ENCODE measurements around the gene OR5B2.
"Not testable (repeated sequence)": the region's sequence is repeated elsewhere in the genome, so short reads cannot be mapped to it uniquely, and the experiment has no call there.

OR5B2 gene

DNA sequence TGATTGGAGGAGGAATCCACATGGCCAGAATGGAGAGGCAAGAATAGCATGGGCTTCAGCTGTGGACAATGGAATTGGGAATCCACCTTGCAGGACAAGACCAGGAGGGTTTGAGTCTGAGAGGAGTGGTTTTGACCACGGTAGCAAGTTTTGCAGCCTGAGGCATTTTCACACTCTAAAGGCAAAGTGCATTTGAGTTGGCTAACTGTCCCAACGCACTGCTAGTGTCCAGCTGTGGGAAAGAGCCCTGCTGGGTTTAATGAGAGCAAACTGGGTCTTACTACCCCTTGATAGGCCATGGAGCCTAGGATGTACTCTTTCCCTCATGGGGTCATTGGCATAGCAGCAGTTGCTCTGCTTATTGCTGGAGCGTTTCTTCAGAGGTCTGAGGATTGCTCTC, at the start of gene OR5B2:
TSS of gene OR5B2 (minus strand) at position 101 of the 400 bp plus-strand sequence. CDS start 4,860 bp downstream, outside the sequence.
- no peak for DNase-seq (ENCODE audit: low read depth in 2 of 2)

- DNase-seq (ENCODE audit: low read depth in 2 of 2) = no peak
Observed at GRCh38 chr11:58471892-58472291, 44.0 kb upstream of the OR5B2 start.

DNA sequence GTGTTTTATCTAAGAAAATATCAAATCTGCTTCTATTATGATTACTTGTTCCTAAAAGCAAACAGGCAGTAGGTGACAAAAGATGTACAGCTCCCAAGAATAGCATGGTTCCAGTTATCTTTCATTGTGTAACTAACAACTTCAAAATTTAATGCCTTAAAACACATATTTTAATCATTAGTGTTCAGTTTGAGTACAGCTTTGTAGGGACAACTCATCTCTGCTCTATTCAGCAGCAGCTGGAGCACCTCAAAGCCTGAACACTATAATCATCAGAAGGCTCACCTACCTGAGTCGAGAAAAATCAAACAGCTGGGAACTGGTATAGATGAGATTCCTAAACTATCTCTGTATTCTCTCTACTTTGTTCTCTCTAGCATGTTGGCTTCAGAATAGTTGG, 38.4 kb upstream of the OR5B2 start:
- no peak for DNase-seq (ENCODE audit: low read depth in 2 of 2)

- DNase-seq (ENCODE audit: low read depth in 2 of 2) = no peak
Observed at GRCh38 chr11:58465690-58466089, 37.8 kb upstream of the OR5B2 start.

DNA sequence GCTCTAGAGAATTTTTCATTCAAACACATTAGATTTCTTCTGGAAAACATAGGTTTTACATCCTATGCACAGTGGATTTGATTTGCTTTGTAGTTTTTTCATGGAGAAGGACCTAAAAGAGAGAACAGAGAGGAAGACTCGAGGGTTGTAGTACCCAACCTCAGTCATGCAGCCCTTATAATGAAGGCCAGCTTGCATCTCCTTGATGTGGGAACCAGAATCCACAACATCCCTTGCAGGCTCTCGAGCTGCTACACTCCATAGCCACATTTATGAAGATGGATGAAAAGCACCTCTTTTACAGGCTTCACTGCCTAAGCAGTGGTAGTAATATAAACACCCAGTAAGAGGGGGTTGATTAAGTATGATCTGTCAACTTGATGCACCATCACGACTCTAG, 23.7 kb upstream of the OR5B2 start:
- DNase-seq (ENCODE audit: low read depth in 2 of 2) = no peak

GRCh38 chr11:58446294-58446693, 18.4 kb upstream of the OR5B2 start:
- DNase-seq (ENCODE audit: low read depth in 2 of 2) = no peak

DNA sequence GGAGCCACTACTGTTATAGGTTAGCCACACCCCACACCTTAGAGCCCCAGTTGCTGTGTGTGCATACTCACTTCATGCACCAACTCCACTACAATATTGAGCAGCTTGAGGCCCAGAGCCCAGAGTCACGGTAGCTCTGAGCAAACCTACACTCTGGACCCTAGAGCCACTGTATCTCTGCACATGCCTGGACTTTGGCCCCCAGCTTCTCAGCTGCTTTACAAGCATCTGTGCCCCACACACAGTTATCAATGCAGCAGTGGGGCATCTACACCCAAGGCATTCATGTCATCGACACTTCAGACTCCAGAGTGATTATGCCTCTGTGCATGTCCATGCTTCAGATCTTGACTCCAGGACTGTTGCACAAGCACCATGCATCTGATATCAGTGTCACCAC, 16.4 kb upstream of the OR5B2 start:
- no peak for DNase-seq (ENCODE audit: low read depth in 2 of 2)

DNA sequence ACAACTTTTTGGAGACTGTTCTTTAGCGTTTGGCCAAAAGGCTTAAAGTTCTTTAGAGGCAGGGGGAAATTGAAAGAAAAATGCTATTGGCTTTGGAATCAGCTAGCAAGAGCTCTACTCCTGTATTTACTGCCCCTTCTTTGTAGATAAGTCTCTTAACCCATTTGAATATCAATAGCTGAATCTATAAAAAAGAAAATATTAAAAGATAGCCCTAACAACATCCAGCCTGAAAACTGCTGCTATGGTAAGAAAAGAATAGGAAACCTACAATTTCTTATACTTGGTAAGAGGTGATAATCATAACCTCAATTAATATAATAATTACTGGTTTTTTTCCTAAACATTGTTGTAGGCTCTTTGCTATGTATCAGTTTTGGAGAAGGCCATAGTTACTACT, 14.2 kb upstream of the OR5B2 start, which contains the start of gene OR5B12:
TSS of gene OR5B12 (minus strand) at position 101 of the 400 bp plus-strand sequence. CDS start 2,085 bp downstream, outside the sequence.
- DNase-seq (ENCODE audit: low read depth in 2 of 2) = no peak

- no peak for DNase-seq (ENCODE audit: low read depth in 2 of 2)
Observed at GRCh38 chr11:58438486-58438885, 10.6 kb upstream of the OR5B2 start.

DNA sequence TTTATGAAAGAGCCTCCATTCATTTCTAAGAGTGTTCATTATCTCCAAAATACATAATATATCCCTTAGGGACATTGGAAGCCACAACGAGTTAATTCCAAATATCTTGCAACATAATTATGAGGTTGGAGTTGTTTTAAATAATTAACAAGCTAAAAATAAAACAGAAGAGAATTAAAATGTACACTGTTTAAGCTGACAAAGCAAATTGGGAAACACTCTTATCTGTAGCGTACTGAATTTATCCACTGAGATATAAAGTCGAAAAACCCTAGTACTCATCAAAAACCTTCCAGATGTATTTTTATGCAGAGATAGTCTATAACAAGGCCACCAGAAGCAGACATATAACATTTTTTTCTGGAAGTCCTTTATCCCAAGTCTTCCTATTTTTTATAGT, 6.3 kb upstream of the OR5B2 start:
- no peak for DNase-seq (ENCODE audit: low read depth in 2 of 2)

GRCh38 chr11:58433638-58434203, 5.8 kb upstream of the OR5B2 start:
- no peak for DNase-seq (ENCODE audit: low read depth in 2 of 2)

- DNase-seq (ENCODE audit: low read depth in 2 of 2) = no peak
Observed at GRCh38 chr11:58429273-58429672, 1.4 kb upstream of the OR5B2 start.

DNA sequence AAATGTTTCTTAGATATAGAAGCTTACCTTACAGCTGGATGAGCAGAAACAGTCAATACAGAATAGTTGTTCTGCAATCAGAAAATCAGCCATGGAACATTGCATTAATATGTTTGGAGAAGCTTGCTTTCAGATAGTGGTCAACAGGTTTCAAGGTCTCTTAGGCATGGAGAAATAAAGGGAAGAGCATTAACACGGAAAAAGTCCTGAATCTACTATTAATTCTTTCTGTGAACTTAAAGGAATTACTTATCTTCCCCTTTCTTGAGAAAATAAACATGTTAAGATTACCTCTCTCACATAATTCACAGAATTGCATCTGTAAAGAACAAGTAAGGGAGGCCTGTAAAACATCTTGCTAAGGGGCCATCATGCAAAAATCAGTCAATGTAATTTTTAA, 21.1 kb downstream of the OR5B2 start, which contains the start of gene OR5B3:
TSS of gene OR5B3 (minus strand) at position 101 of the 400 bp plus-strand sequence. CDS start 3,465 bp downstream, outside the sequence.
- DNase-seq (ENCODE audit: low read depth in 2 of 2) = no peak

- not testable (repeated sequence) for DNase-seq (ENCODE audit: low read depth in 2 of 2)
Observed at GRCh38 chr11:58399622-58400021, 28.3 kb downstream of the OR5B2 start.

- DNase-seq (ENCODE audit: low read depth in 2 of 2) = no peak
Observed at GRCh38 chr11:58395581-58395980, 32.3 kb downstream of the OR5B2 start.

DNA sequence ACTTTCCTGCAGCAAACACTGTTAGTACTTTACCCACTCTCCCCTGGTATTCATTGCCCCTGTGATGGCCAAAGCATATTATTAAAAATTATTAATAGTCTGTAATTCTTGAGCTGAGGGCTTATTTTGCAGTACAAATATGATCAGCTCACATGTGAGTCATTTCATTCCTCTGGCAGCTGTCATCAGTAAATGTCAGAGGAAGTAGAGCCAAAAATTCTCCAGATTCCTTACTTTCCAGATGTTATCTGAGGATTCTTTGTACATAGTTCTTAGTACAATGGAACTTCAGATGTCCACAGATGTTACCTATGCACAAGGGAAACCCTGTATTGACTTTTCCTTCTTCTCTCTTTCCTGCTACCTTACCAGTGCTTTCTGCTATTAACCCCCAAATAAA, 33.7 kb downstream of the OR5B2 start:
- no peak for DNase-seq (ENCODE audit: low read depth in 2 of 2)

GRCh38 chr11:58392746-58393145, 35.2 kb downstream of the OR5B2 start:
- no peak for DNase-seq (ENCODE audit: low read depth in 2 of 2)

- DNase-seq (ENCODE audit: low read depth in 2 of 2) = no peak
Observed at GRCh38 chr11:58391879-58392278, 36.0 kb downstream of the OR5B2 start.

GRCh38 chr11:58390551-58391063, 37.3 kb downstream of the OR5B2 start:
- DNase-seq (ENCODE audit: low read depth in 2 of 2) = no peak

Measured in stimulated activated CD8-positive, alpha-beta memory T cell treated with anti-CD3 and anti-CD28 coated beads, Interleukin-2, amount 100 ng/mL, for 1 hour (primary cell).